HPDE6-E6E7 (cell line): ENCODE measurements around the gene ARID5B.

Experiments used
- DNase-seq: peaks from one replicate; pipeline ENCODE4 v3.0.0; 2011; ENCODE audit warnings: missing footprints; ENCODE audit errors: extremely low spot score

ARID5B gene

DNA sequence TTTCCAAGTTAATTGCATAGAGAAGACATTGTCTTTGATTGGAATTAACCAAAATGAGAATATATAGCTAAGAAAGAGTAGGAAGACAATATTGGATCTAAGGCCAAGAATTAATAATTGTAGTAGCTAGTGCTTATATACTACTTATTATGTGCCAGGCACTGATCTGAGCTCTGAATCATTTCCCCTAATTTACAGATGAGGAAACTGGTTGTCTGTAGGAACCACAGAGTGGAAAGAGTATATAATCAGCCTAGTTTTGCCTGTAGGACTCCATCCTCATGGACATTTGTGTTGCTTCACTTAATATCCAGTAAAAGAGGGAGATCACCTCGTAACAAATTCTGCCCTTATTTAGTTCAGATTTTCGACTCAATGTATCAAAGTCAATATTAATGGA lies 127.9 kb downstream of the ARID5B start:
- DNase-seq = no peak

DNA sequence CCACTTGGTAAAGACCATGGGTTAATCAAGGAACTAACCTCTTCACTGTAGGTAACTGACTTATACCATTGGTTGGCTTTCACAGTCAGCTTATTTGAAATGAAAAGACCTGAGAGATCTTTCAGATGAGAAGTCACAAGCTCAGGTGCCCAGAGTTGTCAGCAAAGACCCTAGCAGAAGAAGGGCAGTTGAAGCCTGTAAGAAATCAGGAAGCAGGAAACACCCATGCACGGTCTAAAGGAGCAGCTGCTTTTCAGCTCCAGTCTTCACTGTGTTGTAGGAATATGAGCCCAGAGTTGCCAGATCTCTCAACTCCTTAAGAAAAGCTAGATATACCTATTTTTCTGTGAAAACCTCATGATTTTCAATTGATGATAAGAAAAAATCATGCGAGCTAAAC lies 130.0 kb downstream of the ARID5B start:
- no peak for DNase-seq

DNA sequence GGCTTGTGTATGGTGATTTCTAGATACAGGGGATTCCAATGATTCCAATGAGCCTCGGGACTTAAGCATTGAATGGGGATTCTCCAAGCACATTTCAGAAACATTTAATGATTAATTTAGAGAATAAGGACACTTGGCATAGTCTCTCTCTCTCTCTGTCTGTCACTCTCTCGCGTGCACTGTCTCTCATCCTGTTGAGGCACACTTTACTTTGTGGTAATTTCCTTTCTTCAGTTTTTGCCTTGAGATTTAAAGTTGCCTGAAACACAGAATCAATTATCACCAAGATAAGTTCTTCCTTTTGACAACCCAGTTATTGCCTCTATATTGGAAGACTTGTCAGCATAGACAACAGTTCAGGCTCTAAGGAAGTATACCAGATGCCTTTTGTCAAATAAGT lies 131.6 kb downstream of the ARID5B start:
- DNase-seq = no peak

DNA sequence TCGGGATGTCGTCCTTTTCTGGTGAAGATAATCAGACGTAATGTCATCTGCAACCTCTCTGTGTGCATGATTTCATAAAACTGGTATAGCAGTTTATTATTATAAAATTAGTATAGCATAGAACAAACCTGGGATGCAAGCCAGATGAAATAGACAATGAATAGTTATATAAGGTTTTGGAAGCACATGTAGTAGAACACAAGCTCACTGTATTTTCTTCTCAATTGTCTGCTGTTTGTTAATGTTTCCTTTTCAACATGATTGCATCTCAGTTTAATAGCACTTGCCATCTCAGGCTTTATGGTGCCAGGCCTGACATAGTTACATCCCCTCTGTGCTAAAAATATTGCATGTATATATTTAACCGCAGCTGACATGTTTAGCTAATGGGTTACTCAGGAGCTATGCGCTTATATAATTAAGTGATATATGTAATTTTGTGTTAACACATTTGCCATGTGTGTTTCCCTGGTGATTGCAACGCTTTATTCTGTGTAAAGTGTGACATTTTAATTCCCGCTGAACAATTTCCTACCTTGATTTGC lies 132.7 kb downstream of the ARID5B start:
- DNase-seq = no peak

DNA sequence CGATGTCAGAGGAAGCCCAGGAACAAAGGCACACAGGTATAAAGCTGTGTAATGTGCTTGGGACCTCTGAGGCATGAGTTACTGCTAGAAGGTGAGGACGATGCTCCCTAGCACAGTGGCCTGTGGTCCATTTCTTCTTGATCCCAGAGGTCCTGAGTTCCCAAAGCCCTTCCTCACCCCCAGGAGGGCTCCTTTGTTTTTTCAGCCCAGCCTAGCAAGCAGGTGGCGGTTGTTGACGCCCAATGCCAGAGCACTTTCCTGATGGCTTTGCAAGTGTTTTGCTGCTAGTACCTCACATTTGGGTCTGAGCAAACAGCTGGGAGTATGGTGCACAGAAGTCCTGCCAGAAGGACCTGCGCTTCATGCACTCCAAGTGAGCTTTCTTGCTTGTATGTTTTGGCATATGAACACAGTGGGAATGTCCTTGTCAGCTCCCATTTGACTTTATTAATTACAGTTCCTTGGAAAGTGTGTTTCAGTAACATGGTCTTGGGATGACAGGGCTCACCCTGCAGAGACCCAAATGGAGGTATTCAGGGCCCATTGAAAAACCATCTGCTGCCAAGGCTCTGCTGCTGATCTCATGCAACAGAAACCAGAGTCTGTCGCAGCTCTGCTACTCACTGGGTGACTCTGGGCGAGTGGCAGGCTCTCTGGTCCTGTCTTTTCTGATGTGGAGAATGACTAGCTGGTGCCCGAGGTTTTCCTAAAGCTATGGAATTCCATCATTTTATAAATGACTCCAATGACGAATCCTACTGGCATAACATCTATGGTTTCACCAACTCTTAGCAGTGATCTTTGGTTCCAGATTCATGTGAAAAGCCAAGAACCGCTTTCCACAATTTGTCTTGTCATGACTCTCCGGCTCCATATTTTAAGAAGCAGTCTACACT lies 134.9 kb downstream of the ARID5B start:
- no peak for DNase-seq

DNA sequence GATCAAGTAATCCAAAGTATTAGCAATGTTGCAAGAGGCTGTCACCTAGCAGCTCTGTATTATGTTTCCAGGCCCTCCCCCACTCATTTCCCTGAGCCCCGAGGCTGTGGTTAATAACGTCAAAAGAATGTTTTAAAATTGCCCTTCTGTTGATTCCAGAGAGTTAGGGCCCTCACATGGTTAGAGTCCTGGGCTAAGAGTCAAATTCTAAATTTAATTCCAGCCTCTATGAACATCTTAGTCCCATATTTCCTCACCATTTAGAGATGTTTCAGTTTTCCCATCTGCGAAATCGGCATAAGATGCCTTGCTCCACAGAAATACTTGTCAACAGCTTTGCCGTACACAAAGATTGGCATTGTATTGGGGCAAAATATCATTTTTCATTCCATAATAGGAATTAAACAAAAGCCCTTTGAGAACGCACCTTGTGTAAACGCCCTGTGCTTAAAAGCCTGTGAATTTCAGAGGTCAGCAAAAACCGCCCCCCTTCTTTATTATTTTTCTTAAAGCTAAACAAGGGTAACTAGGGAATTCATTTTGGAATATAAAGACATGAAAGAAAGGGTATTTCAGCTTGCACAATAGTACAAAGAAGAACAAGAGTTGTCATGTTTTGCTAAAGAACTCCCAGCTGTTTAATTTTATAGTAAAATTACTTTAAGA lies 135.8 kb downstream of the ARID5B start:
- DNase-seq = no peak

DNA sequence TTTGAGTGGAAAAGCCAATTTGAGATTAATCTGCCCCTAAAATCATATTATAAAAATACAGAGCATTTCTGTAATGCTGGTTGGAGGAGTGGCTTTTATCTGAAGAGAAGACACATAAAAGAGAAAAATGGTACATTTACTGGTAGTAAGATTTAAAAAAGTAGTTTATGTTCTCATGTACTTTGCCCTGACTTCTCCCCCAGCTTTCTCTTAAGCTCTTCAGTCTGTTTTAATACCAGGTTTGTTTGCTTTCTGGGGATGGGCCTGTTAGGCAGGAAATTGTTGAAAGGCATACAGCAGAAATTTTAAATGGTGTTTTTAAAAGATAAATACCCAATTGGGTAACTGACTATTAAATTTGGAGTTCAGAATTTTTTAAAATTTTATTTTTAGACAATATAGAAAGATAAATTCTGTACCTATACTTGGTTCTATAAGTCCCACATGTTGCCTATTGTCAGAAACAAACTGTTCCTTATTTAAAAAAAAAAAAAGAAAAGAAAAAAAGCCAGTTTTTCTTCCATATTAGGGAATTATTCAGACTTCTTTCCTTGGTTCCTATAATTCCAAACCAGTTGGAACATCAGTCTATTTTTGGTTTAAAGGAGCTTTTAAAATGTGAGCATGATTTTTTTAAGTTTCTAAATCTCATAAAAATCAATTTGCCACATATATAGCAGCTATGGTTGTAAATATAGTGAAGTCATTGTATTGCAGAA lies 136.6 kb downstream of the ARID5B start:
- DNase-seq = no peak

DNA sequence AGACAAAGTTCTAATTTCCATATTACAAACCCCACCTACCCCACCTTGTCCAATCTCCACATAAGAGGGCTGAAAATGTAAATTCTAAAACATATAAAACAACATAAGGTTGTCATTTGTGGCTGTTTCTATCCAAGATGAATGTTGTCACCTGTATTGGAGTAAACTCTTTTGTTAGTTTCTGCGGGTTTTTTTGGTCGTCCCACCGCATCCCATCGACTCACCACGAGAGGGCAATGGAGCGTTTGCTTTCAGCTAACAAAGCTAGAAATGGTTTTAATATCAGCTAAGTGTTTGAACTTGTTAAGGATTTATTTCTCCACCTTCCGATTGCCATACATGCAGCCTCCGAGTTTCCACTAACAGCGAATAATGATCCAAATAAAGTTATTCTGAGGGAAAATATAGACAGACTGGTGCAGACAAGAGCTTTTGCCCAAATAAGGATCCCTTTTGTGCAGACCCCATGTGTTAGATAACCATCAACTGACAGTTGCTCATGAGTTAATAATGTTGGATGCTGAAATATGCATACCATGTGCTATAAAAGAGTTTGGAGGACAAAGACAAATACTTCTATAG lies 137.2 kb downstream of the ARID5B start:
- peak; percentile 56 for DNase-seq

DNA sequence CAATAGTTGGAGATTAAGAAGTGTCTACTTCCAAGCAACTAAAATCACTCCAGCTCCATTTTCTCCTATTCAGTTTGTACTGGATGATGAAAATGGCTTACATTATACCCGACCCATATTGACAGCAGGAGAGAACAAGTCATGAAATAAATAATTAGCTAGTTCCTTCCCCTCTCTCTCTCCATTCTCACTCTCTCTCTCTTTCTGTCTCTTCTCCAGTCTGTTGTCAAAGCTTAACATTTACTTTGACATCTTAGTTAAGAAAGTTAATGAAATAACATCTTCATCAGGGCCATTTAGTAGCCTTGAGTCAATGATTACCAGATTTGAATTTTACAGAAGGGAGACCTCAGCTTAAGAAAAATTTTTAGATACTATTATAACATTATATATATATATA lies 138.5 kb downstream of the ARID5B start:
- no peak for DNase-seq

DNA sequence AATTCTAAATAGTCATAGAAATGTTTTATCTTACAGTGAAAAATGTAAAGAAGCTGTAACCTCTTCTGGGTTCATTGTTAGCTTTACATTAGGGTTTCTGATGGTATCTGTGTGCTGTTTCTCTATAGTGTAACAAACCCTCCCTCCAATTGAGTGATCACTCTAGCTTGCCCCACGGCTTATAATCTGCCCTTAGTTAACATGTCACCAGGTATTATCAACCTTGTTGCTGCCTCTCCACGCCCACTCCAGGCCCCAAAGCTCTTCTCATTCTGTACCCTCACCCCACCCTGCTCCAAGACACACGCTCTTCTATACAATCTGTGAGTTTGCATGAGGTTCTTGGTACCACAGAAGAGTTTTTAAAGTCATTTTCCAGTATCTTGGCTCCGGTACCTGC lies 139.4 kb downstream of the ARID5B start:
- no peak for DNase-seq

DNA sequence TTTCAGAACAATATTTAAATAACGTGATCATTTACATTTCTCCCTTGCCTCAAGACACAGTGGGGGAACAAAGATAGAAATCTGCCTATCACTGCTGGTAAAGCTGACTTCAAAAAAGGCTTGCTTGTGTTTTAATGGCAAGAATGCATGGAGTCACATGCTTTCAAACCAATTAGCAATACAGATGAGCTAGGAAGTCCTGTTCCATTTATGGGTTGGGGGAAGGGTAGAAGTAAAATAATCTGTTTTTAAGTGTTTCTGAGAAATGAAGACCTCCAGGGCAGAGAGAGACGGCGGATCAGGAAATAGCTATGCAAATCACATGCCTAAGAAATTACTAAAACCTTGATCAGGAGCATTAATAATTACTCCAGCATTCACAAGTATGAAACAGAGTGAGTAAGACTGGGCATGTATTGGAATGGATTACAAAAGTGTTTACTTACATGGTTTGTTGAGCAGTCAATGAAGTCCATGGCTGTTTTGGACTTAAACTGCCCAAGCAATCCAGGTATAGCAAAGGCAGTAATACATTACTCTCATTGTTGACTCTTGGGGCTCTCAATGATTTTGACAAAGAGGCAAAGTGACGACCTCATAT lies 142.0 kb downstream of the ARID5B start:
- no peak for DNase-seq

DNA sequence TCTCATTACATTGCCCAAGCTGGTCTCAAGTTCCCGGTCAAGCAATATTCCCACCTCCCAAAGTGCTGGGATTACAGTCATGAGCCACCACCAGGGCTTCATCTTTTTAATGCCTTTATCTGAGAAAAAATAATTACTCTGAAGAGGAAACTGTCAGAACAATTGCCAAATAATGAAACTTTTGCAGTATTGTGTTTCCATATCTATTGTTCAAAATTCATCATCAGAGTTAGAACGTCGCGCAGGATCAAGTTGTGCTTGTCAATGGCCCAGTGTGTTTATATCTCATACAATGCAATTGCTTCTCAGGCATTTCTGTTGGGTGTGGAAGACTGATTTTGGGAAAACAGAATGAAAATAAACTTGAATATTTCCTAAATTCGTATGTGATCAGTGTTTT lies 143.1 kb downstream of the ARID5B start:
- DNase-seq = no peak

DNA sequence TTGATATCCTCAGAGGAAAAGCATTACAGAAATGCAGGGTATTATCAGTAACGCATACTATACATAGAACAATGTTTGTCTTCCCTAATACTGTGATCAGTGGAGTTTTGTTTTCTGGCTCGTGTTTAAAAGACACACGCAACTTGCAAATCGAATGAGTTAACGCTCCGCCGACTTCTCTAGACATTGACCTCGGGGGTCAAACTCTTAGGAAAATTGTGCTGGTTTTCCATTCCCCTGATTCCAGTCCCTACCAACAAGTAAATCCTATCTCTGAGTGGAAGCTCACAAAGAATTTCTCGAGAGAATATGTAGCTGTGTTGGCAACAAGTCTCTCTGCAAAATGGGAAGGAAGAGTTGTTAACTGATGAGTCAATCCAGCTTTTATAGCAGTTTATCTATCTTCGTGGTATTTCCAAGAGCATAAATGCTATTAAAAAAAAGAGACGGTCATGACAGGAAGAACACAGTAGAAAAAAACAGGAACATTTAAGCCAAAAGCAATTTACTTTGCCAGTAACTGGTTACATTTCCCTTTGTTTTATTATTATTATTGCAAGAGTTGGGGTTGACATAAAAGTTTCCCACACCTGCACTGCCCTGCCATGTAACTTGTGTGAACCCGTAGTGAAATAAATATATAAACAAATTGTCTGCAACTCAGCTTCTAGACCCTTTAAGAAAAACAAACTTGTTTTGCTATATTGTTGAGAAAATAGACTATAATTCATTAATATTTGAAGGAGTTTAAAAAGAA lies 144.4 kb downstream of the ARID5B start:
- no peak for DNase-seq

DNA sequence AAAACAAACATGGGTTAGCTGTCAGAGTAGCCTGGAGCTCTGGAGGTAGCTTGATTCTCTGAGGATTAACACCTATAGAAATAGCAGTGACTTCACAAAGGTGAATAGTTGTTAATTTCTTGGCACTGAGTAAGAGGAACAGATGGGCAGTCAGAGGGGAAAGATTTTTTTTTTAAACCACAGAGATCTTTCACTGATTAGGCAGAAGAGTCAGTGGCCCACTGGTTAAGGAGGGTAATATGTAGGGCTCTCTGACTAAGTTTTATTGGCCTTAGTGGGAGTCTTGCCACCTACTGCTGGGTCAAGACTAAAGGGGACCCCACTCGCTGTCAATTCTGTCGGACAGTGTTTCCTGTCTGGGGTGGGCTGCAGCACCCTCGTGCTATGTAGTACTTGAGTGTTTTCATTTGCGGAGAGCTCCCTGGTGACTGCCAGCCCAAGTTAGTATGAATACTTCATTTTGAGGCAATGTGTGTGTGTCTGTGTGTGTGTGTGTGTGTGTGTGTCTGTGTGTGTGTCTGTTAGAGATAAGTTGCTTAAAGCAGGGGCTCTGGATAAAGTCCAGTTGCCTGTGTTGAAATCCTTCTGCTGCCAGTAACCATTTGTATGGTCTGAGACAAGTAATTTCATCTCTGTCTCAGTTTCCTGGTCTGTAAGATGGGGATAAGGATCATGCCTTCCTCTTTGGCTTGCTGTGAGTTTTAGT lies 145.2 kb downstream of the ARID5B start:
- no peak for DNase-seq

DNA sequence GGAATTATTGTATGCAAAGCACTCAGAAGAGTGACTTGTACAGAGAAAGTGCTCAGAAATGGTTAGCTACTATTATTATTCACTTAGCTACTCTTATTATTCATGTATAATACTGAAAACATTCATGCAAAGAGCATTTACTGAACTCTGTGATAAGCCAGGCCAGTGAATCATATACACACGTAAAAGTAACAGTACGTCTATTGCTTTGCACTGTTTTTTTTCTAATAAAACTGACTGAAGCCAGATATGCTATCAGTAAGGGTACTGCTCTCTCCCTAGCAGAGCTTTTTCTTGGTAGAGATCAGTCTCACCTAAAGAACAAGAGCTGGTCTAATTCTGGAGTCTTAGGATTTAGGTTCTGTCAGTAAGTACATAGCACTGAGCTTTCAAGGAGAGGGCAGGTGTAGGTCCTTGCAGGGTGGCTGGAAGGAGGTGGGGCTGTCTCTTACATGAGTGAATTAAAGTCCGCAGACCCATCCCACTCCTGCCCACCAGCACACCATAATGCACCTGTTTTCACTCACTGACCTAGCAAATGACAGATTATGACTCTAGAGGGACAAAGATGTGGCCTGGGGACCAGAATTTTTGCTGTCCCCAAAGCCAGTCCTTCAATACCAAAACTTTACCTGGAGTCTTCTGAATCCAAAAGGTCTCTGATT lies 145.9 kb downstream of the ARID5B start:
- no peak for DNase-seq

DNA sequence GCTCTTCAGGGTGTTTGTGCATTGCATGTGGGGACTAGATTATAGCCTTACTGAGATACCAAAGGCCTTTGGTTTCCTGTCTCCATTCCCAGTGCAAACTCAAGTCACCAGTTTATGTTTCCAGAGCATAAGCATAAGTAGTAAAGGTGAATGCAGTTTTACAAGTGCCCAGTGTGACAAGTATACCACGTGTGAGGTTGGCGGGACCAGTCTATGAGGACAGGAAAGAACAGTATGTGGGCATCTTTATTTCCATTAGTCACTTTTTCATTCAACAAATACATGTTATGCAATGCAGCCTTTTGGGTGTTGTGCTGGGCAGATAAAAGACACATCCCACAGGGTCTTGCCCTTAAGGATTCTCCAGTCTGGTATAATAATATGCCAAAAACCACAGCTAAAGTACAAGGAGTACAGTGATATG lies 146.5 kb downstream of the ARID5B start:
- DNase-seq = no peak

DNA sequence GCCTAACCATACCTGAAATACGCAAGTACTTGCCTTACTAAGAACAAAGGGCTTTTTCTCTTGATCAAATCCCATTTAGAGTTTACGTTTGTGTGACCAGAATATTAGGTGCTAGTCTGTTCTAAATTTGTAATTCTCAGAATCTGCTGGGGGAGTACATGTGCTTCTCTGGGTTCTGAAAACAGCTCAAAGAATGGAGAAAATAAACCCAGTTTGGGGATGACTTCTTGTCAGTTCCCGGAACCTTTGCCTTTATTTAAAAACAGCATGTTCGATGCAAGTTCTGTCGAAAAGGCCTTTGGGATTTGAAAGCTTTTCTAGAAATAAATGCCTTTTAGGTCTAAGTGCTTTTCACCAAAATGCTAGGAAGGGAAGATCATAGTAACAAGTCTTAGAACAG lies 147.0 kb downstream of the ARID5B start:
- DNase-seq = no peak

DNA sequence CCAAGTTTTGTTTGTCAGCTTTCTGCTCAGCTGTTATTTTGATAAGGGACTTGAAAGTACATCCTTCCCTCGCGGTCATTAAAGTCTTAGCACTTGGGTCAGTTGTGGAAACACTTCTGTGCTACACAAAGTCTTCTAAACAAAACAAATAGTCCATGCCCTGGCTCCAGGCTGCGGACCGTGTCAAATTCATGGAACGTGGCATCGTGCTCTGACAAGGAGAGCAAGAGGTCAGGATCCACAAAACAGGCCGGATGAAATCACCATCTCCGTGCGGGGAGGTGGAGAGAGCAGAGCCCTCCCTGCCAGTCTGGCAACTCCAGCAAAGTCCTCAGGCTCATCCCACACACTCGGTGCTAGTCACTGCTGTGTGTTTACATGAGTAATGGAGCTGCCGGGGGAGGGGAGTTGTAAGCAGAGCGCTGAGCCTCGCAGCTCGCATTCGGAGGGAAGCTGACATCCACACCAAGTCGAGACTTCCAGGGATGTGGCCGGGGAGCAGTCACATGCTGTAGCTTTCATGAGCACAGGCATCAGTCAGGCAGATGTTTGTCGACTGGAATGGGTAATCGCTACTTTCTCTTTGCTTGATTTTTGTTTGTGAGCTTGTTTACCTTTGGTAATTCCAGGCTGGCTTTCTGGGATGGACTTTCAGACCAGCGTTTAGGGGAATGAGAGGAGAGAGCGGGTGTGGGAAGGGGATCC lies 147.6 kb downstream of the ARID5B start:
- DNase-seq = peak; percentile 87
